GM13977 (cell line): ENCODE measurements around the gene TCOF1.

ENCODE experiments used
- DNase-seq: peaks from one replicate; pipeline ENCODE4 v3.0.0; 2012; ENCODE audit warnings: low spot score
- in situ Hi-C: fragments of 300-500 bp; cut with MboI; formaldehyde crosslinking; loops from one replicate; pipeline ENCODE4 v1.12.0; 2022; ENCODE audit warnings: low sequenced_read_pairs, low pct_unique_long_range_greater_than_20kb, mixed read lengths, inconsistent platforms; ENCODE audit not compliant: unreplicated experiment
- TF ChIP-seq, protein P1 (sequence below): IDR thresholded peaks from 2 replicates; pipeline ENCODE4 v1.5.1; 2012; ENCODE audit warnings: mild to moderate bottlenecking, control low read depth; ENCODE audit not compliant: insufficient read depth; ENCODE audit errors: extremely low read depth, missing control alignments

The TCOF1 gene

DNA sequence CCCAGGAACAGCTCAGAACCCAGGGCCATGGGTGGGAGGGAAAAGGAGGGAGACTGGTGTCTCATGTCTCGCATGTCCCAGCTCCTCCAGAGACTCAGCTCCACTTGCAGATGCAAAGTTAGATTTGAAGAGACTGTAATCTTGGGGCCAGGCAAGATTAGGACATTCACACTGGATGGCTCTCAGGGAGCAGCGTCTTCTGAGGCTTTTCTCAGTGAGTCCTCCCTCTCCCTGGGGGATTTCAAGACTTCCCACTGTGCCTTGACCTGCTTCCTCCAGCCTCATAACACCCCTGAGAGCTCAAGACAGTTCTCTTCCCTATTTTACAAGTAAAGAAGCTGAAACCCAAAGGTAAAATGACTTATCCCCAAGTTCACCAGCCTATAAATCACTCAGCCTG is 10.5 kb upstream of the TCOF1 start:
- DNase-seq: no peak
- in situ Hi-C loops: no loop called here

DNA sequence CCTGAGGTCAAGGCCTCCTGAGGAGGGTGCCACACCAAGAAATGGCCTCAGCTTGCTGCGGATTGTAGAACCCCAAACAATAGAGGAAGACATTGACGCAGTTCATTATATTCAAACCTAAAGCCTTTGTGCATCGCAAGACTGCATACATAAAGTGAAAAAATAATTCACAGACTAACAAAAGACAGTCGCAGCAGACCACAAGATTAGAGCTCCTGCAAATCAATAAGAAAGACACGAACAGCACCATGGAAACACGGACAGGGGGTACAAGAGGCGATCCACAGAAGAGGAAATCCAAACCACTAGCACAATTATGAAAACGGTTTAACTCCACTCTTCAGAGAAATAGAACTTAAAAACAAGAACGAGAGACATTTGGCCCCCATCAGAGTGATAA is 10.0 kb upstream of the TCOF1 start:
- in situ Hi-C loops: no loop called here
- TF ChIP-seq, protein P1, sequence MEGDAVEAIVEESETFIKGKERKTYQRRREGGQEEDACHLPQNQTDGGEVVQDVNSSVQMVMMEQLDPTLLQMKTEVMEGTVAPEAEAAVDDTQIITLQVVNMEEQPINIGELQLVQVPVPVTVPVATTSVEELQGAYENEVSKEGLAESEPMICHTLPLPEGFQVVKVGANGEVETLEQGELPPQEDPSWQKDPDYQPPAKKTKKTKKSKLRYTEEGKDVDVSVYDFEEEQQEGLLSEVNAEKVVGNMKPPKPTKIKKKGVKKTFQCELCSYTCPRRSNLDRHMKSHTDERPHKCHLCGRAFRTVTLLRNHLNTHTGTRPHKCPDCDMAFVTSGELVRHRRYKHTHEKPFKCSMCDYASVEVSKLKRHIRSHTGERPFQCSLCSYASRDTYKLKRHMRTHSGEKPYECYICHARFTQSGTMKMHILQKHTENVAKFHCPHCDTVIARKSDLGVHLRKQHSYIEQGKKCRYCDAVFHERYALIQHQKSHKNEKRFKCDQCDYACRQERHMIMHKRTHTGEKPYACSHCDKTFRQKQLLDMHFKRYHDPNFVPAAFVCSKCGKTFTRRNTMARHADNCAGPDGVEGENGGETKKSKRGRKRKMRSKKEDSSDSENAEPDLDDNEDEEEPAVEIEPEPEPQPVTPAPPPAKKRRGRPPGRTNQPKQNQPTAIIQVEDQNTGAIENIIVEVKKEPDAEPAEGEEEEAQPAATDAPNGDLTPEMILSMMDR: no peak
- DNase-seq: no peak

More for the DNA sequence above, 10.5 kb upstream of the TCOF1 start:
- TF ChIP-seq, protein P1: no peak

DNA sequence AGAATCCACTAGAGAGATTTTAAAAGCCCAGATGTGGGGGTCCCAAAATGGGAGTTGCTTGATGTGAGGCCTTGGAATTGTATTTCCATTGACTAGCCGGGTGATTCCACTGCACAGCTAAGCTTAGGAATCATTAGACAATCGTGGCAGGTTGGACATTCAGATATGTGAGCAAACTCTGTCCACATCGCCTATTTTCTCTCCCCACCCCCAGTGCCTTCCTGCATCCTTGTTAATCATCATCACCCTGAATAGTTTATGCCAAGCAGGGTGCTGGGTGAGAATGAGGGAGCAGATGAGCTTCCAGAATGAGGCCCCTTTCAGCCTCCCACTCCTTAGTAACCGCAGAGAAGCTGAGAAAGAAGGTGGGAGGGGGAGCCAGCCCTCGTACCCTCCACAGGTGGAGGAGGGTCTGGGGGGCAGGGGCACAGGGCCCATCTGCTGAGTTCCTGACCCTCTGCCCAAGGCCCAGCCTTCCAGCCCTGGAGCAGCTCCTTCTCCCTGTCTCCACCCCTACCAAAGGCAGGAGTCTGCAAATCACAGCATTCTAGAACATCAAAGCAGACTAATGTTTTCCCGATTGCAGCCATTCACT is 7.7 kb upstream of the TCOF1 start:
- TF ChIP-seq, protein P1: no peak
- no peak for DNase-seq
- in situ Hi-C loops: no loop called here

DNA sequence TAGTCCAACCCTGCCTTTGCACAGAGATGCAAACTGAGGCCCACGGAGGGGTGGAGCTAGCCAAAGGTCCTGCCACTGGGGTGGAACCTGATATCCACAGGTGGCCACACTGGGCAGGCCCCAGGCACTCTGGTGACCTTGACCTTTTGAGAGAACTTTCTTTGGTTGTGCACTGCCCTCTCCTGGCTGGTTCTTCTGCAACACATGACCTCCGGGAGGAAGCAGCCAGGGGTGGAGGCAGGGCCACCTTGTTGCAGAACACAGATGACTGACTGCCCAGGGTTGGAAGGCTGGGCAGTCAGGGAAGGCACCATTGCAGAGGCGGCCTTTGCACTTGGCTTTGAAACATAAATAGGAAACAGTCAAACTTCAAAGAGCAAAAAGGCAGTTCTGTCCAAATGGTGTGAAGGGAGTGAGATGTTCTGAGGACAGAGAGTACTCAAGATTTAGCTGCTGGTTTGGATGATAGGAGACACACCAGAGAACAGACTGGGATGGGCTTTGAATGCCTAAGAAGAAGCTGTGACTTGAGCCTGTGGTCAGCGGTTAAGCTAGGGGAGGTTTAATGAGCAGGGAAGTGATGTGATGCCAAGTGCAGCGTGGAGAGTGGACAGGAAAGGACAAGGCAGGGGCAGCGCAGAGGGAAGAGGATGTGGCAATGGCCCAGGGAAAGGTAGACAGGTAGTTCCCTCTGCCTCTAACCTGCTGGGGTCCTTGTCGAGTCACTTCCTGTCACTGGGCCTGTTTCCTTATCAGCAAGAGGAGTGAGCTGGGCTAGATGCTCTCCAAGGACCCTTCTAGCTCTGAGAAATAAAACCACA is 6.8 kb upstream of the TCOF1 start:
- in situ Hi-C loops: no loop called here
- peak; percentile 76 for DNase-seq
- TF ChIP-seq, protein P1: peak; percentile 78

DNA sequence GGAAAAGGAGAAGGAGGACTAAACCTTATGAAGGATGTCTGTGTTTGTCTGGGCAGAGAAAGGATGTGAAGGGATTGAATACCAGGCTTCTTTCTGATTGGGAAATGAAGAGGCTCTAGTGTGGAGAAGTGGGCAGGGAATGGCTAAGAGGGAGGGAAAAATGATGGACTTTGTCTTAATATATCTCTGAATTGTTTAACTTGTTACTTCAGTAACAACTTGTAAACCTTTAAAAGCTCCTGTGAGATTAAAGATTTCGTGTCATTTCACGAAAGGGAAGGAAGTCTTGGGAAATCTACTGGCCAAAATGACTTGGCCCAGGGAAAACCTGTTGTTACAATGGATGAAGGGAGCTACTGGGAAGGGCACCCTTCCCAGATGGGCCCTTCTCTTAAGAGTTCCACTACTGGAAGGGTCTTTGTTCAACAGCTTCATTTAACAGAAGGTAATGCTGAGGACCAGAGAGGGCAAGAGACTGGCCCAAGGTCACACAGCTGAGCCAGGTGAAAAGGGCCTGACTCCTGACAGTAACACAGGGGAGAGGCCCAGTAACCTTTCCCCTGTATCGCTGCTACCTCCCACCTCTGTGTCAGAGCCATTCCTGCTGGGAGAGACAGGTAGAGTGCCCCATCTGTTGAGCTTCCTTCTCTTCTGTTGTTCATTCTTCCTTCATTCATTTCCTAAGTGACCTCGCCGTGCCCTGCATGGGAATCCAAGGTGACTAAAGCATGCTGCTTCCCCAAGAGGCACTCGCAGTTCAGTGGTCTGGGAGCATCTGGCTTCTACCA is 5.1 kb upstream of the TCOF1 start:
- TF ChIP-seq, protein P1: no peak
- no peak for DNase-seq
- in situ Hi-C loops: no loop called here

DNA sequence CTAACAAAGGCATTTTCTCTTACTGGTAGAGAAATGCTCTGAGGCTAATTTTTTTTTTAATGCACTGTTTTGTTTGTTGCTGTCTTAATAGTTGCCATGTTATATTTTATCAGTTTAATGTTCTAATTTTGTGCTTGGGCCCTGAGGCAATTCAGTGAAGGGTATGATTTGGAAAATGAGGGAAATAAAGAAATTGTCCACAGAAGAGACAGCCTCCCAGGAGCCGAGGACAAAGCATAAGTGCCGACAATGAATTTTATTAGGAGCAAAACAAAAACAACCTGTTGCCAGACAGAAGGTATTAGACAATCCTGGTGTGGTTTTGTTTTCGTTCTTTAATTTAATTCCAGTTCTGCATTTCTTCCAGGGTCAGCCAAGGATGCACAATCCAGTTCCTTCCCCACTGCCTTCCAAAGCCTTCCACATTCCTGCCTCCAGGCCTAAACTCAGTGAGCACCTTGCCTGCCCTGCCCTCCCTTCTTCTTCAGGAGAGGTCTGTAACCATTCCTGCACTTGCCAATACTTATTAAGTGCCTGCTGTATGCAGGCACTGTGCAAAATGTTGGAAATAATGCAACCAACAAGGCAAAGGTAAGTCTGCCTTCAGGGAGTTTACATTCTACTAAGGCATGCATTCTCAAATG is 4.3 kb upstream of the TCOF1 start:
- TF ChIP-seq, protein P1: no peak
- DNase-seq: no peak
- in situ Hi-C loops: no loop called here
